ENCODE data around the gene LGR6.

DNA sequence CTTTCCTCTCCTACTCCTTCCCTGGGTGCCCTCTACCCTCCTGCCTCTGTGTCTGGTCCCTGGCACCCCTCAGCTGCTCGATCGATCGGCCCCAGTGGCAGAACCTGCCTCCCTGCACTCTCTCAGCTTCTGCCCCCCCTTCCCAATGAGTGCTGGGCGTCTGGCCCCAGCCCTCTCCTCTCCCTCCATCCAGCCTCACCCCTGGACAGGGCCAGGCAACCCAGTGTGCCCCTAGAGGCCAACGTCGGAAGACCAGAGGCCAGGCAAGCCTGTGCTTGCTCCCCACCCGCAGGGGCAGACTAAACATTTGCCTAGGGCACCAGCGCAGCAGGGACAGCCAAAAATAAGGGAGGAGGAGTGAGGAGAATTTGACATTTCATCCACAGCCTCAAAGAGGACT, 43.5 kb downstream of the LGR6 start:
- TF ChIP-seq, protein P1, sequence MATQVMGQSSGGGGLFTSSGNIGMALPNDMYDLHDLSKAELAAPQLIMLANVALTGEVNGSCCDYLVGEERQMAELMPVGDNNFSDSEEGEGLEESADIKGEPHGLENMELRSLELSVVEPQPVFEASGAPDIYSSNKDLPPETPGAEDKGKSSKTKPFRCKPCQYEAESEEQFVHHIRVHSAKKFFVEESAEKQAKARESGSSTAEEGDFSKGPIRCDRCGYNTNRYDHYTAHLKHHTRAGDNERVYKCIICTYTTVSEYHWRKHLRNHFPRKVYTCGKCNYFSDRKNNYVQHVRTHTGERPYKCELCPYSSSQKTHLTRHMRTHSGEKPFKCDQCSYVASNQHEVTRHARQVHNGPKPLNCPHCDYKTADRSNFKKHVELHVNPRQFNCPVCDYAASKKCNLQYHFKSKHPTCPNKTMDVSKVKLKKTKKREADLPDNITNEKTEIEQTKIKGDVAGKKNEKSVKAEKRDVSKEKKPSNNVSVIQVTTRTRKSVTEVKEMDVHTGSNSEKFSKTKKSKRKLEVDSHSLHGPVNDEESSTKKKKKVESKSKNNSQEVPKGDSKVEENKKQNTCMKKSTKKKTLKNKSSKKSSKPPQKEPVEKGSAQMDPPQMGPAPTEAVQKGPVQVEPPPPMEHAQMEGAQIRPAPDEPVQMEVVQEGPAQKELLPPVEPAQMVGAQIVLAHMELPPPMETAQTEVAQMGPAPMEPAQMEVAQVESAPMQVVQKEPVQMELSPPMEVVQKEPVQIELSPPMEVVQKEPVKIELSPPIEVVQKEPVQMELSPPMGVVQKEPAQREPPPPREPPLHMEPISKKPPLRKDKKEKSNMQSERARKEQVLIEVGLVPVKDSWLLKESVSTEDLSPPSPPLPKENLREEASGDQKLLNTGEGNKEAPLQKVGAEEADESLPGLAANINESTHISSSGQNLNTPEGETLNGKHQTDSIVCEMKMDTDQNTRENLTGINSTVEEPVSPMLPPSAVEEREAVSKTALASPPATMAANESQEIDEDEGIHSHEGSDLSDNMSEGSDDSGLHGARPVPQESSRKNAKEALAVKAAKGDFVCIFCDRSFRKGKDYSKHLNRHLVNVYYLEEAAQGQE (IDR thresholded peaks at IDR 0.05; ENCODE audit: insufficient read depth in 1 of 2, low read depth in 2 of 2, low read length in 2 of 2), result no peak
- TF ChIP-seq SIN3A (IDR thresholded peaks at IDR 0.05; ENCODE audit: borderline replicate concordance, insufficient read depth, low read length), result no peak
- TF ChIP-seq POLR2AphosphoS5 (IDR thresholded peaks at IDR 0.05; ENCODE audit: low read depth, low read length), result no peak
- TF ChIP-seq FOXP2 (optimal IDR thresholded peaks at IDR 0.05; ENCODE audit: borderline replicate concordance, extremely low read depth, extremely low read length, insufficient read depth), result no peak

Data from PFSK-1 (cell line).